Measurements from ENCODE around the gene IFT81. TPM values are rescaled to one million over a fixed set of nuclear protein-coding genes. Genes with fewer than 3 reads are reported as not detected.

Gene IFT81
- total and polyA plus RNA-seq, 2 donors (not counting 3 experiments of a cell fraction or from before 2014, with no cell fraction given), result 2.4 to 9.8 TPM

- no TSS peak for BruUV-seq (replicated peaks)
- intact Hi-C loops (cut with micrococcal nuclease) (no loop called here), dilution Hi-C loops (cut with MboI; ENCODE audit: extremely low pct_ligation_motif_present, low sequenced_read_pairs) (no loop called here)
- DNase-seq (ENCODE audit: low read depth, low spot score), result no peak
- POLR2A ChIA-PET, result no interaction called here
- Histone ChIP-seq H3K36me3 (ENCODE audit: control insufficient read depth in 2 of 2, extremely low read depth in 1 of 2, insufficient read depth in 2 of 2, low read length in 2 of 2) (peaks cover 0 to 1% of the 10 kb centered on the region in 2 experiments), H3K4me2 (ENCODE audit: insufficient read depth, low read length) (no peak overlapping the region), H3K9me3 (replicated peaks; ENCODE audit: control insufficient read depth, insufficient read depth, low read length) (no peaks in the 10 kb centered on the region), H3K27ac (ENCODE audit: insufficient read depth, low read depth, low read length) (no peak overlapping the region), H3K9ac (replicated peaks; ENCODE audit: extremely low read depth, insufficient read depth, low read length) (no peak overlapping the region), H3K79me2 (ENCODE audit: control insufficient read depth, insufficient read depth, low read length) (no peaks in the 10 kb centered on the region), H2AFZ (ENCODE audit: low read depth, low read length) (no peak overlapping the region), H3K27me3 (ENCODE audit: control insufficient read depth in 2 of 2, insufficient read depth in 2 of 2, low read length in 2 of 2) (no peaks in the 10 kb centered on the region), H3K4me1 (ENCODE audit: control insufficient read depth, extremely low read depth, insufficient read depth, low read length) (no peaks in the 10 kb centered on the region), H3K4me3 (replicated peaks in 1 of 3; ENCODE audit: insufficient read depth in 1 of 3, low read depth in 1 of 3, low read length in 3 of 3) (no peak overlapping the region), H3K9me1 (replicated peaks; ENCODE audit: control insufficient read depth, extremely low read depth, insufficient read depth, low read length) (no peaks in the 10 kb centered on the region), H4K20me1 (replicated peaks; ENCODE audit: control insufficient read depth, extremely low read depth, insufficient read depth, low read length) (no peaks in the 10 kb centered on the region)
- TF ChIP-seq MYC (IDR thresholded peaks at IDR 0.05; ENCODE audit: low read depth, low read length) (no peak), JUN (IDR thresholded peaks at IDR 0.05; ENCODE audit: borderline replicate concordance, insufficient read depth, insufficient read length, low read depth) (no peak), FOS (IDR thresholded peaks at IDR 0.05; ENCODE audit: borderline replicate concordance, insufficient read depth, low read length) (no peak), MAX (IDR thresholded peaks at IDR 0.05; ENCODE audit: insufficient read depth, insufficient read length) (no peak), POLR2AphosphoS5 (IDR thresholded peaks at IDR 0.05; ENCODE audit: insufficient read depth, low read depth, low read length) (no peak), GATA2 (IDR thresholded peaks at IDR 0.05; ENCODE audit: insufficient read depth, insufficient read length, low read depth, low read length) (no peak), CTCF (IDR thresholded peaks at IDR 0.05; ENCODE audit: extremely low read depth in 1 of 2, insufficient read depth in 1 of 2, low read depth in 1 of 2, low read length in 2 of 2) (no peak), POLR2A (IDR thresholded peaks at IDR 0.05; ENCODE audit: low read depth, low read length) (no peak), EZH2 (IDR thresholded peaks at IDR 0.05; ENCODE audit: borderline replicate concordance, low read depth, low read length, severe bottlenecking) (no peak)
- FAIRE-seq, result no peak
- CTCF ChIA-PET, result interaction anchor here (1.0 to 1.4 kb wide), 3 partner anchors 9 to 15 kb away, joined by 3 to 4 read pairs (median 4); no protein-coding TSS in a partner anchor
These were observed 22.8 kb downstream of the IFT81 start for GRCh38 chr12:110146986-110147385.

All from endothelial cell of umbilical vein (primary cell).